ENCODE results near the gene BRD3.

Gene BRD3

DNA sequence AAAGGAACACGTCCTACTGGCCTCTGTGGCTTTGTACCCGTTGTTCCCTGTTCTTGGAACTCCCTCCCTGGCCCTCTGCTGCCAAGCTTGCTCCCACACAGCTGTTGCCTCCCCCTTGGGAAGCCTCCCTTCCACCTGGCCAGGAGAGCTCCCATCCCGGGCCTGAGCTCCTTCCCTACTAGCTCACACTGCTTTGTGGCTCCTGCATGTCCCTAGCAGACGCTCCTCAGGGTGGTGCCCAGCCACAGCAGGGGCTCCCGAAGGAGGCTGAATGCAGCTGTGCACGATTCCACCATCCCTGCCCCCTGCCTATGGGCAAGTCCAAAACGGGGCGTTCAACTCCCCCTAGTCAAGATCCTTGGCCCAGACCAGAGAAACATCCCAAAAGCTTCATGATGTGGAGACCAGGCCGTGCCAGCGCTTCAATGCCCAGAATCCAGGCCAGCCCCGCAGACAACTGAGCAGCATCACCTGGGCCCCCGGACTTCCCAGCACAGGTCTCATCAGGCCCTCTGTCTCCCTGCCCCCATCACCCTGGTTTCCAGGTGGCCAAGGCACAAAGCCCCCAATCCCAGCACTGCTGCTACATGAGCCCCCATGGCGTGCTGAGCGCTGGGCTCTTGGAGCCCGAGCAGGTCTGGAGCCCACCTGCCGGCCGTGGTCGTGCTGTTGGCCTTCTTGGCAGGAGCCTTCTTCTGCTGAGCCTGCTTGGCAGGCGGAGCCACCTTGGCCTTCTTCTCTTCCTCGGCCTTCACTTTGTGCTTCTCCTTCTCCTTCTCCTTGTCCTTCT is 28.2 kb downstream of the BRD3 start:
- DNase-seq (ENCODE audit: low spot score) = no peak

- DNase-seq (ENCODE audit: low spot score) = no peak
These were observed 30.2 kb downstream of the BRD3 start for GRCh38 chr9:134037641-134038040.

GRCh38 chr9:134036130-134036529 is 31.7 kb downstream of the BRD3 start:
- no peak for DNase-seq (ENCODE audit: low spot score)

GRCh38 chr9:134035041-134036039 is 32.5 kb downstream of the BRD3 start:
- no peak for DNase-seq (ENCODE audit: low spot score)

DNA sequence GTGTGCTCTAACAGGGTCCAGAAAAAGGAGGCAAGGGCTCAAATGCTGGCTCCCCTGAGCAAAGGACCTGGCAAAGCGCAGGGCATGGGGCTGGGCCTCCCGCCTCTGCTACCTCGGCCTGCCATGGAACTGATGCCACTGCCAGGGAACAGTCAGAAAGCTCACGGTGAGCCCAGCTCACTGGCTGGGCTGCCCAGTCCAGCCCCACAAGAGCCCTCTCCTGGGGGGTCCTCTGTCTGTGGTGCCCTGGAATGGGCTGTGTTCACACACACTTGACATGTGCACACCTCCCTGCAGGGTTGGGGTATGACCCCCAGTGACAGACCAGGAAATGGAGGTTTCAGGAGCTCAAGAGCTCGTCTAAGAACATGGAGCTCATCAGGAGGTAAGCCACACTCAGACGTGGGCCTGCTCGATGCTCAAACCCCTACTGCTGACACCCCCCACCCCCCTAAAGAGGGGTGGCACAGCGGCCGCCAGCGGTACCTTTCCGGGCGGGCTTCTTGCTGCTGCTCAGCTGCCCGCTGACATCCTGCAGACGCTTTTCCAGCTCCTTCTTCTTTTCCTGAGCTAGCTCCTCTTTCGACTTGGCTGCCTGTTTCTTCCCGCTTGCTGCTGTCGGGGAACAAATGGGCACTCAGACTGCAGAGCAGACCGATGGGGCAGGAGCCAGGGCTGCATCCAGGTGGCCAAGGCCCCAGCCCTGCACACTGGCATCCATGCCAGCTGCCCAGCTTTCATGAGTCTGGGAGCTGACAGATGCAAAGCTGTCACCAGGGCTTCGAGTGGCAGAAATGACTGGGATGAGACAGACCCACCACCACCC is 33.4 kb downstream of the BRD3 start:
- no peak for DNase-seq (ENCODE audit: low spot score)

GRCh38 chr9:134033516-134034214 is 34.2 kb downstream of the BRD3 start:
- no peak for DNase-seq (ENCODE audit: low spot score)

DNA sequence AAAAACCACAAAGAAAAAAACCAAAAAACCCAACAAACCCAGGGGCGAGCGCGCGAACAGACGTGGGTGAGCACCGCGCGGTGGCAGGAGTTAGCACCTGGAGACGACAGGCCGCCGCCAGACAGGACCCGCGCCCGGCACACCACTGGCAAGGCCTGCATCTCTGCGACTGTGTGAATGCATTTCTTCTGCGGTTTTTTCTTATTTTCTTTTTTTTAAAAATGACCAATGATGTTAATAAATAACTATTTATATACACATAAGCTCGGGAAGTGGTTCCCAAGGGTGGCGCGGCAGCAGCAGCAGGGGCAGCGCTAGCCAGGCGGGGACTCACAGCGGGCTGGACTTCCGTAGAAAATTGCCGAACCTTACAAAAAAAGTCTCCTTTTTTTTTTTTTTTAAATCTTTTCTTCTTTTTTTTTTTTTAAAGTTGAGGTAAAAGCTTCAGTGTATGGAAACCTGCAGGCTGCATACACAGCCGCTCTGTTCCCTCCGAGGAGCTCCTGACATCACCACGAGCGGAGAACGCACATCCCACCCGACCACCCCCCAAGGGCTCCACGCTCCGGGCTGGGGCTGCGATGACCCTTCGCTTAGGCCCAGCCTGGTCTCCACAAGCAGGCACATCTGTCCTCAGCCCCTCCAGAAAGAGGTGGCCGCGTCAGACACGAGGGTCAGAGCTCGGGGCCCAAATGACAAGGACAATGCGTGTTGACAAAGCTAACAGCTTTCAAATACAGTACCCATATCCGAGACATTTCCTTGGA is 35.2 kb downstream of the BRD3 start:
- no peak for DNase-seq (ENCODE audit: low spot score)

GRCh38 chr9:134031783-134032182 is 36.0 kb downstream of the BRD3 start:
- no peak for DNase-seq (ENCODE audit: low spot score)

DNA sequence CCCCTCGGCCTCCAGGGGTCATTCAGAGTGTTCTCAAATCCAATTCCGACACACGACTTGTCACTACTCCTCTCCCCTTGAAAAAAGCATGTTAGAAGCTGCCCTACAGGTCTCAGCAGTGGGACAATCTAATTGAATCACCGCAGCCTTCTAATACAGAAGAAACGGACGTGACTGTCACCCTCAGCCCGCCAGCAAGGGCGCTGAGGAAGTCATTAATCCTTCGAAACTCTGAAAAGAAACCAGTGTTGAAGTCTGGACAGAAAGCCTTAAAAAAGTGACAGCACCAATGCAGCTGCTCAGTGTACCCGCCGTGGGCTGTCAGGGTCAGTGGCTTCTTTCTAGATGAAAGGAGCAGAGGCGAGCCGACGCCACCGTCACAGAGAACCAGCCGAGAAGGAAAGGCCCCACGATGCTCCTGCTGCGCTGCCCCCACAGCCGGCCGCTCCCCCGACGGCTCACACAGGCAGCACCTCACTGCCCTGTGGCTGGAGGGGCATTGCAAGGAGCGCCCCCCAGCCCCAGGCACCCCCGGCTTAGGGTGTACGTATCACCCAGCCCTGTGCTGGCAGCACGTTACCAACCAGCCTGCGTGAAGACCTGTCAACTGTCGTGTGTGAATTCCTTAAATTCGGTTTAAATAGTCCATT is 36.9 kb downstream of the BRD3 start:
- no peak for DNase-seq (ENCODE audit: low spot score)

- no peak for DNase-seq (ENCODE audit: low spot score)
These were observed 38.3 kb downstream of the BRD3 start for GRCh38 chr9:134029248-134030226.

- DNase-seq (ENCODE audit: low spot score) = no peak
These were observed 39.1 kb downstream of the BRD3 start for GRCh38 chr9:134028575-134029247.

GRCh38 chr9:134028076-134028475 is 39.8 kb downstream of the BRD3 start:
- DNase-seq (ENCODE audit: low spot score) = no peak

- no peak for DNase-seq (ENCODE audit: low spot score)
These were observed 40.3 kb downstream of the BRD3 start for GRCh38 chr9:134027561-134027960.

GRCh38 chr9:134026981-134027380 is 40.8 kb downstream of the BRD3 start:
- no peak for DNase-seq (ENCODE audit: low spot score)

DNA sequence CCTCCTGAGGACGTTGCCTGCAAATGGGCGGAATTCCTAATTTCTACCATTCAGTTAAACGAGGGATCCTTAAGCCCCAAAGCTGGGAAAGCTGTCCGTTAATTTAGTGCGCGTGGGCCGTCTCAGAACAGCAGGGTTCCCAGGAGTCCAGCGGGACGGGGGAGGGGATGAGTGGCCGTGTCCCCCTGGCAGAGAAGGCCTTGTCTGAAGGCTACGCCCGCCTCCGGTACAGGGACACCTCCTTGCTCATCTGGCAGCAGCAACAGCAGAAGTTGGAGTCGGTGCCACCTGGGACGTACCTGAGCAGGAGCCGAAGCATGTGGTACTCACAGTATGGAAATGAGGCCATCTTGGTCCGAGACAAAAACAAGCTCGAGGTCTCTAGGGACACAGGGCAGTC is 41.2 kb downstream of the BRD3 start:
- no peak for DNase-seq (ENCODE audit: low spot score)

DNA sequence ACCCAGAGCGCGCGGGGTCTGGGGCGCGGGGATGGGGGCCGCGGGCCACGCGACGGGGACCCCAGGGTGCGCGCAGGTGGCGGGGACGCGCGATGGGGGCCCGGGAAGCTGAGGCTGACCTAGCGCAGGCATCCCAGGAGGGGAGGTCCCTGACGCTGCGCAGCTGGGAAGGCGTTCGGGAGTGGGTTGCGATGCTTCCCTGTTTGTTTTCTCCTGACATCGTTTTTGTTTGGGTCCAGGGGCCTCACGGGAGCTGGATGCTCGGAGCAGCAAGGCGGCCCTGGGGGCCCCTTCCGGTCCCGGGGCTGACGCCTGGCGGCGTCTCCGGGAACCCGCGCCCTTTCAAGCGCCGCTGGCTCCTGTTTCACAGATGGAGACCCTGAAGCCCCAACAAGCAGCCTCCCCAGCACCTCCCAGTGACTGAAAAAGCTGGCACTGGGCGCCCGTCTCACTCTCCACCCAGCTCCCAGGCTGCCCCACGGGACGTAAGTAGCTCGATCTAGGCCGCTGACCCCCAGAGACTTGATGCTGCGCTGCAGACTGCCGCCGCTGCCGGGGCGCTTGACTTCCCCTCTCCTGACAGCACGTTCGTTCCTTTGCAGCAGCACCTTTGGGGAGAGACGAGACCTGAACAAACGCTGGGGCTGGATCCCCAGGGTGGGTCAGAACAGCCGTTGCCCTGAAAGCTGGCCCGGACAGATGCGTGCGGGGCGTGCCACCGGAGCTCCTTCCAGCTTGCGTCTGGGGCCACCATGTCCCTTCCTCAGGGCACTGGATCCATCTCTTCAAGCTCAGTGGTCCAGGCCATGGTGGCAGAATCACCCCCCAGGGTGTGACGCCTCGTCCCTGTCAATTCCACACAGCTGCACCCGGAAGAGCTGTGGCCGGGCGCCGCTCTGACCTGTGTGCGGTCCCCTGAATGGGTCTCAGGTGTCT is 42.0 kb downstream of the BRD3 start:
- peak; percentile 63 for DNase-seq (ENCODE audit: low spot score)

All from SK-N-DZ (cell line).